GM21737 (cell line): Measurements from ENCODE around the gene SIMC1.

Source experiments
- ATAC-seq: cut with Tn5 transposase; IDR thresholded peaks from one replicate; pipeline ENCODE4 v1.9.1; 2021; ENCODE audit warnings: mild to moderate bottlenecking, moderate library complexity; ENCODE audit not compliant: unreplicated experiment

The SIMC1 gene

GRCh38 chr5:176361437-176362232 is 123.4 kb downstream of the SIMC1 start, which contains the start of gene KIAA1191:
TSS of gene KIAA1191 (minus strand) at chr5:176361764. CDS start at chr5:176359508, 2,256 bp downstream.
- peak; percentile 83 for ATAC-seq

GRCh38 chr5:176362233-176362490 is 123.9 kb downstream of the SIMC1 start:
- ATAC-seq: no peak

- no peak for ATAC-seq
Observed at GRCh38 chr5:176364765-176365350, 126.6 kb downstream of the SIMC1 start.

GRCh38 chr5:176365351-176366231 is 127.4 kb downstream of the SIMC1 start, which contains the start of gene ARL10:
TSS of gene ARL10 (plus strand) at chr5:176365487. CDS start at chr5:176365564, 77 bp downstream.
- ATAC-seq: no peak

GRCh38 chr5:176366232-176366894 is 128.1 kb downstream of the SIMC1 start:
- no peak for ATAC-seq

GRCh38 chr5:176368726-176369125 is 130.5 kb downstream of the SIMC1 start:
- no peak for ATAC-seq

- ATAC-seq: no peak
Observed at GRCh38 chr5:176369934-176370711, 131.9 kb downstream of the SIMC1 start.

- no peak for ATAC-seq
Observed at GRCh38 chr5:176371621-176372539, 133.7 kb downstream of the SIMC1 start.

- ATAC-seq: no peak
Observed at GRCh38 chr5:176373100-176373818, 135.0 kb downstream of the SIMC1 start.

GRCh38 chr5:176379881-176380280 is 141.7 kb downstream of the SIMC1 start:
- no peak for ATAC-seq

GRCh38 chr5:176381423-176381822 is 143.2 kb downstream of the SIMC1 start:
- no peak for ATAC-seq

- no peak for ATAC-seq
Observed at GRCh38 chr5:176381979-176382378, 143.8 kb downstream of the SIMC1 start.

- no peak for ATAC-seq
Observed at GRCh38 chr5:176382721-176383120, 144.5 kb downstream of the SIMC1 start.

- no peak for ATAC-seq
Observed at GRCh38 chr5:176383248-176383905, 145.2 kb downstream of the SIMC1 start.

GRCh38 chr5:176383961-176384360 is 145.7 kb downstream of the SIMC1 start:
- ATAC-seq: no peak

GRCh38 chr5:176384366-176384930 is 146.2 kb downstream of the SIMC1 start:
- ATAC-seq: no peak

- ATAC-seq: no peak
Observed at GRCh38 chr5:176384991-176385390, 146.8 kb downstream of the SIMC1 start.

GRCh38 chr5:176386491-176386890 is 148.3 kb downstream of the SIMC1 start:
- ATAC-seq: no peak
